ENCODE data around the gene LGALS3BP.

DNA sequence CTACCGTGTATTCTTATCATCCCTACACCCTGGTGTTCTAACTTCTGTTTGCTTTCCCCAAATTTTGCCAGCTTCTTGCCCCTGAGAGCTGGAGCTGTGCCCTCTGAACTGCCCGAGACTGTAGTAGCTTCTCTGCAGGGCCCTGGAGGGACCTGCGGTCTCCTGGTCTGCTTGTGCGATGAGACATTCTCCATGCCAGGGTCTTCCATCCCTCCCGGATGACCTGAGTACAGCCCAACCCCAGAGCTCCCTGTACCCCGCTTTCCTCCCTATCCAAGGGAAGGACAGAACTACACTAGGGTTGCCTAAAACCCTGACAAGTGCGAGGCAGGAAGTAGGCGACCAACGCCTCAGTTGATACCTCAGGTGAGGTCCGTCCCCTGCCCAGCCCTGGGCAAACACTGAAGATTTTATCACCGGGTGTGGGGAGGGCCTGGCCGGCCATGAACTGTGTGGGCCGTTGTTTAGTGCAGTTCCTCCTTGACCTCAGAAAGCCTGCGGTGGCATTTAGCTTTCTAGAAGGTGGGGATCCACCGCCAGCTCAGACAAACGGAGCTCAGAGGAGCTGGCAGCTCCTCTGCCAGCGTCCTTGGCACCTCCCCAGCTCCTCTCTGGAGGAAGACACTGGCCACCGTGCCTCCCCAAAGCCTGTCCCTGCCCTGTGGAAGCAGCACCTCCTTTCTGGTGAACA is 16.2 kb upstream of the LGALS3BP start:
- TF ChIP-seq YY1 (IDR thresholded peaks at IDR 0.05; ENCODE audit: low read depth, low read length) (no peak), EZH2 (IDR thresholded peaks at IDR 0.05; ENCODE audit: low read depth, low read length, severe bottlenecking) (no peak), TEAD4 (IDR thresholded peaks at IDR 0.05; ENCODE audit: low read depth, low read length) (no peak), CHD1 (IDR thresholded peaks at IDR 0.05; ENCODE audit: low read depth, low read length) (no peak), CTCF (IDR thresholded peaks at IDR 0.05; ENCODE audit: control extremely low read depth in 1 of 3, insufficient read depth in 1 of 3, low read depth in 1 of 3, low read length in 3 of 3) (no peak), SP4 (IDR thresholded peaks at IDR 0.05; ENCODE audit: low read length) (no peak)
- TF ChIP-seq, protein P1, sequence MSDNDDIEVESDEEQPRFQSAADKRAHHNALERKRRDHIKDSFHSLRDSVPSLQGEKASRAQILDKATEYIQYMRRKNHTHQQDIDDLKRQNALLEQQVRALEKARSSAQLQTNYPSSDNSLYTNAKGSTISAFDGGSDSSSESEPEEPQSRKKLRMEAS (IDR thresholded peaks at IDR 0.05) = no peak

All from H1 (cell line).